OCI-LY3 (cell line): ENCODE results near the gene KCNK2.

ENCODE experiments used
- CTCF ChIP-seq: fragments of 200-600, 300-600 bp; sonication (generic); IDR thresholded peaks from 2 replicates; pipeline ENCODE4 v1.5.1; 2014; ENCODE audit warnings: antibody characterized with exemption, low read length, low read depth
- EZH2phosphoT487 ChIP-seq: fragments of 200-600 bp; shearing (Covaris generic); IDR thresholded peaks from 2 replicates; pipeline ENCODE4 v1.6.1; 2018; ENCODE audit warnings: antibody characterized with exemption, mixed run types, low read depth

- TF ChIP-seq CTCF, result no peak
- TF ChIP-seq EZH2phosphoT487, result no peak
Observed at GRCh38 chr1:215079456-215079855, 3.1 kb upstream of the KCNK2 start.
